Activated naive CD4-positive, alpha-beta T cell treated with anti-CD3 and anti-CD28 coated beads for 36 hours (primary cell): ENCODE results near the gene MSH3. TPM values are rescaled to one million over a fixed set of nuclear protein-coding genes. Genes with fewer than 3 reads are reported as not detected.

Experiments used
- CTCF ChIA-PET: fragments of 350-600 bp; sonication (Branson Sonifier 250); formaldehyde crosslinking; loops from one replicate; lab custom pipeline; 2021; ENCODE audit warnings: antibody characterized with exemption; lab: Charles Lee
- DNase-seq: peaks from one replicate; pipeline ENCODE4 v3.0.0-alpha.2; 2020
- H3K27ac Mint-ChIP-seq: one replicate; pipeline ENCODE4 v1.8.0; 2021; ENCODE audit warnings: mild to moderate bottlenecking, mixed read lengths
- H3K27me3 Mint-ChIP-seq: one replicate; pipeline ENCODE4 v1.8.0; 2021; ENCODE audit warnings: low read depth, mixed read lengths
- H3K36me3 Mint-ChIP-seq: one replicate; pipeline ENCODE4 v1.8.0; 2021; ENCODE audit warnings: low read depth, mixed read lengths
- H3K4me1 Mint-ChIP-seq: one replicate; pipeline ENCODE4 v1.8.0; 2021; ENCODE audit warnings: low read depth, mixed read lengths
- H3K4me3 Mint-ChIP-seq: one replicate; pipeline ENCODE4 v1.8.0; 2021; ENCODE audit warnings: mild to moderate bottlenecking, moderate library complexity, mixed read lengths
- H3K9me3 Mint-ChIP-seq: one replicate; pipeline ENCODE4 v1.8.0; 2021; ENCODE audit warnings: mixed read lengths
- intact Hi-C: fragments of 100-400 bp; cut with micrococcal nuclease; formaldehyde crosslinking; loops from one replicate; pipeline ENCODE4 v1.15.1; 2023
- total RNA-seq, 2 experiments: library from RNA; stranded (reverse); gene quantifications; one replicate each; pipeline ENCODE4 v1.2.3, GENCODE V29; 2021

Gene MSH3
- 10 to 100 TPM; 25.1 to 25.8 TPM for total RNA-seq

DNA sequence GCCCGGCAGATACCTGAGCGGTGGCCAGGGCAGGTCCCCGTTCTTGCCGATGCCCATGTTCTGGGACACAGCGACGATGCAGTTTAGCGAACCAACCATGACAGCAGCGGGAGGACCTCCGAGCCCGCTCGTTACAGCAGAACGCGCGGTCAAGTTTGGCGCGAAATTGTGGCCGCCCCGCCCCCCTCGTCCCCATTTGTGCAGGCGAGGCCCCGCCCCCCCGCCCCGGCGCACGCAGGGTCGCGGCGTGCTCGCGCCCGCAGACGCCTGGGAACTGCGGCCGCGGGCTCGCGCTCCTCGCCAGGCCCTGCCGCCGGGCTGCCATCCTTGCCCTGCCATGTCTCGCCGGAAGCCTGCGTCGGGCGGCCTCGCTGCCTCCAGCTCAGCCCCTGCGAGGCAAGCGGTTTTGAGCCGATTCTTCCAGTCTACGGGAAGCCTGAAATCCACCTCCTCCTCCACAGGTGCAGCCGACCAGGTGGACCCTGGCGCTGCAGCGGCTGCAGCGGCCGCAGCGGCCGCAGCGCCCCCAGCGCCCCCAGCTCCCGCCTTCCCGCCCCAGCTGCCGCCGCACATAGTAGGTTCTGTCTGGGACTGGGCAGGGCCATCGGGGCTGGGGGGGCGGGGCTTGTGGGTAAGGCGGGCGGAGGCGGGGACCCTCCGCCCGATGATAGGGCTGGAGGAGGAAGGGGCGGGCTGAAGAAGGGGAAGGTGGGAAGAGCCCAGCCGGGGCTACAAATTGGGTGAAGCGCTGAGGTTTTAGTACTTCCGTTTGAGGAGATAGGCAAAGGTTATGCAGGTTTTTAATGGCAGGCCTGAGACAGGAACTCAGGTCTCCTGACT is at the start of gene MSH3, which contains the start of gene DHFR:
TSS of gene MSH3 (plus strand) at position 262 of the 840 bp plus-strand sequence. CDS start at position 338, 76 bp downstream.
TSS of gene DHFR (minus strand) at position 593 of the 840 bp plus-strand sequence. CDS start at position 99, 494 bp downstream.
- peaks cover 34% of the 10 kb centered on the region for H3K36me3 Mint-ChIP-seq

DNA sequence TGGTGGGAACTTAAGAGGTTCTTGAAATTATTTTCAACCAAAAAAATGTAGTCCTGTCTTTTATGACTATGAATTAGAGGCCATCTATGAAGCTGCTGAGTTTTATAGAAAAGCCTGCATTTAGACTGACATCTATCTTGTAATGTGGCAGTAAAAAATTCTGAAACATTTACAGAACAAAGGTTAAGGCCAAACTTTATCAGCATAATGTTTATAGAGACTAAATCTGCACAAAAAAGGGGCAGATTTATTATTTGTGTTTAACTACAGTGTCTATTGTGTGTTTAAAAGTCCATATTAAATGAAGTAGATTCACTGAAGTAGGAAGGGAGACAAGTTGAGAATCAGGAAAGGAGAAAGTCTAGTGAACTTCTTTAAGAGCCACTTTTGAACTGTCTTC is 47.1 kb upstream of the MSH3 start:
- intact Hi-C loops: no loop called here
- CTCF ChIA-PET: no interaction called here

More for the DNA sequence above, at the start of gene MSH3, which contains the start of gene DHFR:
- CTCF ChIA-PET: interaction anchor here (1.2 to 1.3 kb wide), 2 partner anchors 12 to 18 kb away, joined by 3 to 5 read pairs; no protein-coding TSS in a partner anchor
- DNase-seq: peak; percentile 95
- Mint-ChIP-seq H3K27me3 (no peaks in the 10 kb centered on the region), H3K4me1 (peaks cover 25% of the 10 kb centered on the region), H3K27ac (peak within 1 kb of the TSS; percentile 99), H3K4me3 (peak within 1 kb of the TSS; percentile 95), H3K9me3 (no peaks in the 10 kb centered on the region)
- intact Hi-C loops: loop anchor here (1.0 to 10.0 kb wide), 13 partner anchors 18 to 1420 kb away; partner anchors contain the start of genes ATG10, FAM151B, RASGRF2 and TENT2

DNA sequence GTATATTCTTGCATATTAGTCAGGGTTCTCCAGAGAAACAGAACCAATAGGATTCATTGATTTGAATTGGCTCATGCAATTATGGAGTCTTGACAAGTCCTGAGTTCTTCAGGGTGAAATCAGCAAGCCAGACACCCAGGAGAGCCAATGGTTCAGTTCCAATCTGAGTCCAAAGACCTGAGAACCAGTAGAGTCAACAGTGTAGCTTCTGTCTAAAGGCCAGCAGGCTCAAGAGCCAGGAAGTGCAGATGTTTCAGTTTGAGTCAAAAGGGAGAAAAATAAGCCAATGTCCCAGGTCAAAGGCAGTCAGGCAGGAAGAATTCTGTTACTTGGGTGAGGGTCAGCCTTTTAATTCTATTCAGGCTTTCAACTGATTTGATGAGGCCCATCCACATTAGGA is 46.6 kb upstream of the MSH3 start:
- Mint-ChIP-seq H3K9me3 (peaks cover 1% of the 10 kb centered on the region), H3K4me1 (no peaks in the 10 kb centered on the region), H3K27me3 (no peaks in the 10 kb centered on the region), H3K4me3 (no peak overlapping the region), H3K36me3 (no peaks in the 10 kb centered on the region), H3K27ac (no peak overlapping the region)
- CTCF ChIA-PET: no interaction called here
- no peak for DNase-seq
- intact Hi-C loops: no loop called here

More for the DNA sequence above, 47.1 kb upstream of the MSH3 start:
- H3K9me3 Mint-ChIP-seq: peaks cover 1% of the 10 kb centered on the region
- H3K36me3 Mint-ChIP-seq: no peaks in the 10 kb centered on the region
- H3K27me3 Mint-ChIP-seq: no peaks in the 10 kb centered on the region
- H3K4me1 Mint-ChIP-seq: no peaks in the 10 kb centered on the region
- H3K4me3 Mint-ChIP-seq: no peak overlapping the region
- no peak for DNase-seq
- no peak overlapping the region for H3K27ac Mint-ChIP-seq

DNA sequence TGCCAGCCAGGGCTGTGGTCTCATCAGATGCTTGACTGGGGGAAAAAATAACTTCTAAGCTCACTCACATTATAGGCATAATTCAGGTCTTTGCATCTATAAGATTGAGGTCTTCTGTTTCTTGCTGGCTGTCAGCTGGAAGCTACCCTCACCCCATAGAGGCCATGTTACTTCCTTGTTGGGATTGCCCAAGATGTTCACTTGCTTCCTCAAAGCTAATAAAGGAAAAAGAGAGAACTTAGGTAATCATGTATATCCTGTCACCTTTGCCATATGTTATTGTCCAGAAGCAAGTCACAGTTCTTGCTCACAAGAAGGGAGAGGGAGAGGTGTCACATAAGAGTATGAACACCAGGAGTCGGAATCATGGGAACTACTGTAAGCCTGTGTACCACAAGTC is 45.7 kb upstream of the MSH3 start:
- CTCF ChIA-PET: no interaction called here
- H3K27ac Mint-ChIP-seq: no peak overlapping the region
- no peaks in the 10 kb centered on the region for H3K27me3 Mint-ChIP-seq
- H3K4me1 Mint-ChIP-seq: no peaks in the 10 kb centered on the region
- H3K4me3 Mint-ChIP-seq: no peak overlapping the region
- H3K36me3 Mint-ChIP-seq: no peaks in the 10 kb centered on the region
- H3K9me3 Mint-ChIP-seq: peaks cover 1% of the 10 kb centered on the region
- no peak for DNase-seq
- intact Hi-C loops: no loop called here

GRCh38 chr5:80609692-80610091 is 44.8 kb upstream of the MSH3 start:
- Mint-ChIP-seq H3K4me3 (no peak overlapping the region), H3K9me3 (peaks cover 1% of the 10 kb centered on the region), H3K27ac (no peak overlapping the region), H3K27me3 (no peaks in the 10 kb centered on the region), H3K36me3 (no peaks in the 10 kb centered on the region), H3K4me1 (no peaks in the 10 kb centered on the region)
- intact Hi-C loops: no loop called here
- CTCF ChIA-PET: no interaction called here
- DNase-seq: no peak

DNA sequence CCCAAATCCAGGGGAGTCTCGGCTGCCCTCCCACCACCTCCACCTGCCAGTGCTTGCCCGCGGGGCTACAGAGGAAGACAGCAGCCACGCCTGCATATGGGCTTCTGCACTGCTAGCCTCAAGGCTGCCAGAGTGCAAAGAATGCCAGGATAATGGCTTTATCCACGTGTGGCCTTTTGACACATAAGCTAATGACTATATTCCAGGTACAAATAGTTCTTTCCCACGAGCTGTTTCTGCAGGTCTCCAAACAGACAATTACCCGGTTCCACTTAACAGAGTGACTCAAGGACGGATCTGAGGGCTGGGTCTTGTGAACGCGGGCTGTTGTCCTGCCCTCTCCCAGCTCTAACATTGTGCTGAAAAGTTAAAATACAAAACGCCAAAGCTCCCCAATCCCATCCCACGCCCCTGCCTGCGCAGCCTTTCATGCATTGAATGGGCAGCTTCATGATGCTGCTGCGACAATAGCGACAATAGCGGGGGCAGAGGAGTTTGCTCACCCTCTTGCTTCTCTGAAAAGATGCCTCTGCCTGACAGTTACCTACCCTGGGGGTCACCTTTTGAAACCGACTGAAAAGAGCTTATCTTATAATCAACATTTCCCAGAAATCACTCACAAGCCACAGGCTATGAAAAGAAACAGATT is 39.1 kb upstream of the MSH3 start:
- no peak for DNase-seq
- H3K27ac Mint-ChIP-seq: no peak overlapping the region
- H3K4me1 Mint-ChIP-seq: no peaks in the 10 kb centered on the region
- peaks cover 5% of the 10 kb centered on the region for H3K36me3 Mint-ChIP-seq
- H3K4me3 Mint-ChIP-seq: no peak overlapping the region
- H3K27me3 Mint-ChIP-seq: no peaks in the 10 kb centered on the region
- peaks cover 1% of the 10 kb centered on the region for H3K9me3 Mint-ChIP-seq
- CTCF ChIA-PET: interaction anchor here (0.6 to 1.3 kb wide), 2 partner anchors 57 to 108 kb away, joined by 3 read pairs; no protein-coding TSS in a partner anchor
- intact Hi-C loops: no loop called here

DNA sequence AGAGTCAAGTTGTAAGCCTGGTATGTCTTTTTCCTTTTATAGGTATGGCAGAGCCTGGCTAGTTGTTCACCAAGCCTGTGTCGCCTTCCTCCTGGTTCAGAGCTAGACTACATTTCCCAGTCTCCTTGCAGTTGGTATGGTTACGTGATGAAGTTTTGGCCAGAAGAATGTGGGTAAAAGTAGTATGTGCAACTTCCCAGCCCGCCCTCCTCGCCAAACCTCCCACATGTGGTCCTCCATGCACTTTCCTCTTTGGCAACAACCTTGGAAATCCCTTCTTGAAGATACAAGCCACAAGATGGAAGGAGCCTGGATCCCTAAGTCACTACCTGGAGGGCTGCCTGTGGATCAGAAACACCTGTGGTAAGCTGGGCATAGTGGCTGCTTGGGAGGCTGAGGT is 36.0 kb upstream of the MSH3 start:
- no peak overlapping the region for H3K27ac Mint-ChIP-seq
- intact Hi-C loops: no loop called here
- H3K36me3 Mint-ChIP-seq: peaks cover 17% of the 10 kb centered on the region
- CTCF ChIA-PET: no interaction called here
- no peaks in the 10 kb centered on the region for H3K27me3 Mint-ChIP-seq
- no peak overlapping the region for H3K4me3 Mint-ChIP-seq
- H3K4me1 Mint-ChIP-seq: no peaks in the 10 kb centered on the region
- no peaks in the 10 kb centered on the region for H3K9me3 Mint-ChIP-seq
- no peak for DNase-seq

GRCh38 chr5:80619086-80619485 is 35.4 kb upstream of the MSH3 start:
- no peak for DNase-seq
- Mint-ChIP-seq H3K27me3 (no peaks in the 10 kb centered on the region), H3K36me3 (peaks cover 17% of the 10 kb centered on the region), H3K9me3 (no peaks in the 10 kb centered on the region), H3K4me3 (no peak overlapping the region), H3K27ac (no peak overlapping the region), H3K4me1 (no peaks in the 10 kb centered on the region)
- intact Hi-C loops: no loop called here
- CTCF ChIA-PET: no interaction called here

- Mint-ChIP-seq H3K9me3 (no peaks in the 10 kb centered on the region), H3K4me1 (no peaks in the 10 kb centered on the region), H3K27me3 (no peaks in the 10 kb centered on the region), H3K4me3 (no peak overlapping the region), H3K36me3 (peaks cover 17% of the 10 kb centered on the region), H3K27ac (no peak overlapping the region)
- CTCF ChIA-PET: no interaction called here
- intact Hi-C loops: no loop called here
- no peak for DNase-seq
Measured at GRCh38 chr5:80620211-80620610, 34.2 kb upstream of the MSH3 start.

DNA sequence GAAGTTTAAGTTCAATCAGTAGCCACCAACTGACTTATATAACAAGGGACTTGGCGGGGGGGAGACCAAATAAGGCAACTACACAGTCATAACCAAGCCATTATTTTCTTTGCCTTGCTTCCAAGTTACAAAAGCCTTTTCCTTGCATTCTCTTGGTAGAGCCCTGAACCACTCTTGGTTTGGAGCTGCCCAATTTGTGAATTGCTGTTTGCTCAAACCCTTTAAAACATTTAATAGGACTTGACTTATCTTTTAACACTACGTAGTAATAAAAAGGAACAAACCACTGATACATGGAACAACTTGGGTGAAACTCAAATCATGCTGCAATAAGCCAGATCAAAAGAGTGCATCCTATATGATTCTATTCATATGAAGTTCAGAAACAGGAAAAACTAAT is 31.7 kb upstream of the MSH3 start:
- Mint-ChIP-seq H3K4me1 (no peaks in the 10 kb centered on the region), H3K9me3 (no peaks in the 10 kb centered on the region), H3K36me3 (peaks cover 17% of the 10 kb centered on the region), H3K27ac (no peak overlapping the region), H3K27me3 (no peaks in the 10 kb centered on the region), H3K4me3 (no peak overlapping the region)
- CTCF ChIA-PET: interaction anchor here (0.7 kb wide), 1 partner anchor 188 kb away, joined by 3 read pairs; no protein-coding TSS in a partner anchor
- intact Hi-C loops: no loop called here
- no peak for DNase-seq

- intact Hi-C loops: no loop called here
- DNase-seq: no peak
- no peaks in the 10 kb centered on the region for H3K4me1 Mint-ChIP-seq
- H3K9me3 Mint-ChIP-seq: no peaks in the 10 kb centered on the region
- H3K27me3 Mint-ChIP-seq: no peaks in the 10 kb centered on the region
- CTCF ChIA-PET: no interaction called here
- H3K4me3 Mint-ChIP-seq: no peak overlapping the region
- H3K36me3 Mint-ChIP-seq: peaks cover 17% of the 10 kb centered on the region
- no peak overlapping the region for H3K27ac Mint-ChIP-seq
Measured at GRCh38 chr5:80623999-80624398, 30.5 kb upstream of the MSH3 start.

GRCh38 chr5:80625230-80625629 is 29.2 kb upstream of the MSH3 start:
- Mint-ChIP-seq H3K27ac (no peak overlapping the region), H3K9me3 (no peaks in the 10 kb centered on the region), H3K27me3 (no peaks in the 10 kb centered on the region), H3K36me3 (peaks cover 21% of the 10 kb centered on the region), H3K4me1 (no peaks in the 10 kb centered on the region), H3K4me3 (no peak overlapping the region)
- CTCF ChIA-PET: no interaction called here
- no peak for DNase-seq
- intact Hi-C loops: no loop called here
